ENCODE measurements around the gene AFAP1L1.

AFAP1L1 gene

DNA sequence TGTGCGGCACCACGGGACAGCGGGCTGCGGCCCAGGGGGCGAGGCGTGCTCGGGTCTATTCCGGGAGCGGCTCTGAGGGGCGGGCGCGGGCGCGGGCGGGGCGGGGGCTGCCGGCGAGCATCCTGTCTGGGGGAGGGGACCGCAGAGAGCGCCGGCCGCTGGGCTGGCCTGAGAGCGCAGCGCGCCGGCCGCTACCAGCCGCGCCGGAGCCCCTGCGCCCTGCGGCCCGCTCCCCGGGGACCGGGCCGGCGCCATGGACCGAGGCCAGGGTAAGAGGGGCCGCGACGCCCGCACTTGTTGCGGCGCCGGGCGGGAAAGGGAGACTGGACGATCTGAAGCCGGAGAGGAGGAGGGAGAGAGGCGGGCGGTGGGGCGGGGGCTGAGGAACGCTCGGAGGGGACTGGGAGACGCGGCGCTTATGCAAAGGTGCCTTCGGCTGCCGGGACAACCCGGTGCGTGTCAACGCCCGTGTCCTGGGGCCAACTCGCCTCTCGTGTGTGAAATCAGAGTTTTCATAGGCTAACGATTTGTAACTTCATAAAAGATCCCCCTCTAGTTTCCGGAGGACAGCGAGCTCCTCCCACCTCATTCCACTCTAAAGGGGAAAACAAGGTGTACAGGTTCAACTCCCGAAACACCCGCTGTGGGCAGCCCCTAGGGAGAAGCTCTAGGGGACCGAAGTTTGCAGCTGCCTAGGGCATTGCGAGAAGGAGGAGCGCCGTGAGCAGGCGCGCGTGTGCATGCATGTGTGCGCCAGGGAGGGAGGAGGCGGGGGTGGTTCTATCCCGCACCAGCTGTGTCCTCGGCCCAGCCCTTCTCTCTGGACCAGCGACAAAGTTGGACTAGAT, at the start of gene AFAP1L1:
Gene AFAP1L1, plus strand, starts transcription at position 144 of the 848 bp plus-strand sequence. Its CDS starts 110 bp downstream, at position 254.
- in situ Hi-C loops (cut with HindIII; ENCODE audit: low sequenced_read_pairs) = no loop called here

DNA sequence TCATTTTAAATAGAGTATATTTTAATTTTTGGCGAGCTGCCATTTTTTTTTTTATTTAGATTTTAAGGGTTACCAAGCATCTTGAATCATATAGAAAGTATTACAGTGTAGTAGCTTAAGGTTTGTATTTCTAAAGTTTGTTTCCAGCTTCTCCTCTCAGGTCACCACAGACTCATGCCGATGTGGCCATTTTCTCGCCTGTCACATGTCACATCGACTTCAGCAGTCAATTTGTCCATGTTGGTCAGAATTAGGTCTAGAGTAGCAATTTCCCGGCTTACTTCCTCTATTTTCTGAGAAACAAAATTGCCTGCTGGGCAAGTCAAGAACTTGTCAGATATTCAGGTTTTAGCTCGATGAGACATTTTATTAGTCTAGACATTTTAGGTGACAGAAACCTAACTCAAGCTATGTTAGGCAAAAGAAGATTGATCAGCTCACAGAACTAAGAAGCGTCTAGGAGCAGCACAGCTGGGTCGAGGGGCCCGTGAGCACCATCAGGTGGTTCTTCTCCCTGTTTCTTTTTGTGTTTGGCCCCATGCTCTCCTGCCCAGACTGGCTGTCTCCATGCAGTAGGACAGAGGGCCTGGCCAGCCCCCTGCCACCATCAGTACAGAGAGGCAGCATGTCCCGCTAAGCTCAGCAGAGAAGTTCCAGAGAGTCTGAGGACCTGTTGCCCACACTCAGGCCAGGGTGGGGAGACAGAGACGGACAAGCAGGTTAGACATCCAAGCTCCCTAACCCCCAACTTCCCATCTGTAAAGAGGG, 48.4 kb upstream of the AFAP1L1 start:
- in situ Hi-C loops (cut with HindIII; ENCODE audit: low sequenced_read_pairs) = no loop called here

DNA sequence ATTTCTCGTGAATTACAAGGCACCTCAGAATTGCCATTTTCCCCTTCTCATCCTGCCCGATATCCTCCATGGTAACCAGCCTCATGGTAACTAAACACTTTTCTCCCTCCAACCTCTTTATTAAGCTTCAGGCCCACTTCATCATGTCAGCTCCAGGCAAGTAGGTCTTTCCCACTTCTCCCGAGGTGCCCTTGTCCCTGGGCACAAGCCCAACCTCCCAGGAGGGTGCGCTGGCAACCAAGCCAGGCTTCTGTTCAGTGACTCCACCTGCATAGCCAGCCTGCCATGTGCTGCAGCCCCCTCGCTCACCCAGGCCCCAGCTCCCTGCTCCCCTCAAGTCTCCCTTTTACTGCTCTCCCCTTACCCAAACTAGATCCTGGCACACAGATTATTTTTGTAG, 47.4 kb upstream of the AFAP1L1 start:
- in situ Hi-C loops (cut with HindIII; ENCODE audit: low sequenced_read_pairs) = no loop called here

DNA sequence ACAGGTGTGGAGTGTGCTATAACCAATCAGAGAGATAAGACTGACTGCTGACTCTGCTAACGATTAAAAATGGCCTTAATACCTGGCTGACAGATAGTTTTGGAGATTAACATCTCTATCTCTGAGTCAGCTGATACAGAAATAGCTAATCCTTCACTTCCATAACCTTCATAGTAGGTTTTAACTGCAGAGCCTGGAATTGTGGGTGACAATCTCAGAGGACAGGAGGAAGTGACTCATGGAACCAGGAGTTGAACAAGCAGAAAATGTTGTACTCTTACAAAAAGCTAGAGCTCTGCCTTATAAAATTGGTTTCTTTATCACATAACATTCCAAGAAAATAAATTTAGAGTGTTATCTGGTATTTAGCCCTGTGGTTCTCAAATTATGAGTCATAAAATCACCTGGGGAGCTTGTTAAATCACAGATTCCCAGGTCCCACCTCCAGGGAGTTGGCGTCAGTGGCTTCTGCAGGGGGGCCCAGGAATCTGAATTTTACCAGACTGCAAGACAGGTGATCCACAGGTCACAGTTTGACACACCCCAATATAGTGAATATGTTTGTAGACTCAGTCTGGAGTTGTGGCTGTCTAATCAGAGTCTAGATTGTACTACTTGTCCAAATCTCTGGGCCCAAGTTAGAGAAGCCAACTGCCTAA, 44.4 kb upstream of the AFAP1L1 start:
- in situ Hi-C loops (cut with HindIII; ENCODE audit: low sequenced_read_pairs) = no loop called here

DNA sequence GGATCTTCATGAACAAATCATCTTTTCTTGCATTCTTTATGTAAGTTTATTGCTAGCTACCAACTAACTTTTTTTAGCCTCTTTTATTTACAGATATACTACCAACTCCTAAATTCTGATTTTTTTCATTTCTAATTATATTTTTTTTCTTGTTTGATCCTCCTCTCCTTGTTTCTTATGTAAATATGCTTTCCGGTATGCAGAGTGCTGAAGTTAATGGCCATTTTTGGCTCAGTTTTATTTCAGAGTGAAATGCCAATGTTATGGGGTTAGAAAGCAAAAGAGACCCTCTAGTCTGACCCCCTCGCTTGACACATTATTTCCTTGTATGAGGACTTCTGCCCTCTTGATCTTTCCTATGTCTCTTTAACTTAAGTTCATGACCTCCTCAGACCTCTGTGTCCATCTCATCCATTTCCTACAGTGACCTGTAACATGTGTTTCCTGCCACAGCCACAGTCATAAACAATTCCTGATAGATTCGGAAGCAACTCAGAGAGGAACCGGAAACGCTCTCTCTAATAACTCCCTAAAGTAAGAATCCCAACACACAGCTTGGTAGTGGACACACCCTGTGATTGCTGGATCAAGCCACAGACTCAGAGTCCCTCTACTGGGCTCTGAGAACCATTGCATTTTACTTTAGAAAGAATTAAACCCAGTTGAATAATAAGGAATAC, 42.9 kb upstream of the AFAP1L1 start:
- in situ Hi-C loops (cut with HindIII; ENCODE audit: low sequenced_read_pairs) = no loop called here

DNA sequence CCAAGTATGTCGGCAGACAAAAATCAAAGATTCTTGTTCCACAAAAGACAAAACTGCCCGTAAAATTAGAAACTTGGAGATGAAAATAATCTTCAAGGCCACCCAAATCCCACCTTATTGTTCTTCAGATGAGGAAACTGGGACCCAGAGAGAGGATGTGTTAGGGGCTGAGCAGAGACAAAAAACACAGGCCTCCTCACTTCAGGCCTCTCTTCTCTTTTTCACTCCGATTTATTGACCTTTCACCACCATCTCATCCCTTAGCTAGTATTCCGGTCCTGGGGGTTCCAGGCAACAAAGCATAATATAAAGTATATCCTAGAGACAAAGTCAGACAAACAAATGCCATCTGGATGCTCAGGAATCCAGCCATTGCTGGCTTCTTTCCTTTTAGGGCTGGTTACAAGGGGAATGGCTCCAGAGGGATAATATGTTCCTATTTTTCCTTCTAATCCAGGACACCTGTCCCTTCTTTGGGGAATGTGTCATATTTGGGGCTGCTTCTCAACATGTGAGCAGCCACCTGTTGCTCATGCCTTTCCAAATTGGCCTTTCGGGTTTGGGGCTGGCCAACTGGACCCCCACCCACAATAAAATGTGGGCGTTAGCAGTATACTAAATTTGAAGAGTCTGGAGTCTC, 42.2 kb upstream of the AFAP1L1 start:
- in situ Hi-C loops (cut with HindIII; ENCODE audit: low sequenced_read_pairs) = no loop called here

DNA sequence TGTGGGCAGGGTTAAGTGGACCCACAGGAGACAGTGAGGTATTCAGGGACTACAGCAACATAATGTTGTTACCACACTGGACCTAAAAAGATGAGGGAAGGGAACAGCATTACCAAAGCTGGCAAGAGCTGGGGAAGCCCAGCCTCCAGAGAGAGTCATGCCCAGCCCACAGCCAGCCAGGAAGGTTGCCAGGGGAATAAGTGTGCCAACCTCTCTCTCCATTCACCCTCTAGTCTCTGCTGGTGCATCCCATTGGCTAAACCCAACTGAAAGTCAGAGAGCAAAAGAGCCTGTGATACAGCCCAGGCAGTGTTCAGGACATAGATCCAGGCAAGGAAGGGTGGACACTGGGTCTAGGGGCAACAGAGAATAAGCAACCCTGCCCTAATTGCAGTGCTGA, 35.8 kb upstream of the AFAP1L1 start:
- in situ Hi-C loops (cut with HindIII; ENCODE audit: low sequenced_read_pairs) = no loop called here

DNA sequence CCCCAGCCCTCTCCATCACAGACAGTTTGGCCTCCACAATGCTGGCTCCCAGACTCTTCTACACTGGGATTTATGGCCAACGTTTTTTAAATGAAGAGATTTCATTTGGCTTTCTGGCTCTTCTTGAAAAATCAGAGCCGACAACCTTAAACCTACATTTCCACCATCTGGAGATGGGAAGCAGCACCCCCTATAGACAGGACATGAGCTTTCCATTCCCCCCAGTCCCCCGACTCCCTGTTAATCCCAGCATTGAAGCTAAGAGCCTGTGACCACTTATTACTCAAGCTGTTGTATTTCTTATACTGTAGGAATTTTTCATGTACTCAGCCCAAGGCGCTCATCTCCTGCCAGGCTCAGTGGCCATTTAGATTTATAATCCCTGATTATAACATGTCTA, 34.0 kb upstream of the AFAP1L1 start:
- in situ Hi-C loops (cut with HindIII; ENCODE audit: low sequenced_read_pairs) = no loop called here

DNA sequence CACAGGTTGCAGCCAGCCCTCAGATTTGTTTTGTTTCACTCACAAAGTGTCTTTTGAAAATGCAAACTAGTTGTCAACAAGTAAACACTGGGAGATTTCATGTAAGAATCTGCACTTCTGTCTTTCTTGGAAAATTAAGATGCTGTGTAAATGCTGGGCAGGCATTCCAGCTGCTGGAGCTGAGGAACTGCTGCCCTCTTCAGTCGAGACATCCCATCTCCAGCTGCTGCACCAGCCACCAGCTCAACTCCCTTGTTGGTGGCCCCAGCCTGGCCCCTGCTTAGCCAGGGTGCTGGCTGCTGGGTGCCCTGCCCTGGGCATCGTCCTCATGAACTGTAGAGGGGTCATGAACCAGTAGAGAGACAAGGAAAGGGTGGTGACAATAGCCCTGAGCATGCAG, 33.1 kb upstream of the AFAP1L1 start:
- in situ Hi-C loops (cut with HindIII; ENCODE audit: low sequenced_read_pairs) = no loop called here

DNA sequence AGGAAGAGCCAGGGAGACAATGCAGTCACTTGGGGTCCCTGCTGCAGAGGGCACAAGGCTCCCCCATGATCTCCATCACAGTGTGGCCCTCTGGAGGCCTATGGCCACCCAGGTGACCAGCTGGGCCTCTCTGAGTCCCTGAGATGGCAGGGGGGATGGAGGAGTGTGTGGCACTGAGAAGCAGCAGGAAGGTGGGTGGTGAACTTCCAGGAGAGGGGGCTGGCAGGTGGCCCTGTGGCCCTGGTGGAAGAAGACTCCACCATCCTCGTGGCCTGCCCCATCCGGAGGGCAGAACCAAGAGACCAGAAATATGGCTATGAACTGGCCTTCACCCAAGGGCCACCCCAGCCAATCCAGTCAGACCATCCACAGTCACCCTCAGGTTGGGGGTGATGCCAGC, 31.7 kb upstream of the AFAP1L1 start:
- in situ Hi-C loops (cut with HindIII; ENCODE audit: low sequenced_read_pairs) = no loop called here

DNA sequence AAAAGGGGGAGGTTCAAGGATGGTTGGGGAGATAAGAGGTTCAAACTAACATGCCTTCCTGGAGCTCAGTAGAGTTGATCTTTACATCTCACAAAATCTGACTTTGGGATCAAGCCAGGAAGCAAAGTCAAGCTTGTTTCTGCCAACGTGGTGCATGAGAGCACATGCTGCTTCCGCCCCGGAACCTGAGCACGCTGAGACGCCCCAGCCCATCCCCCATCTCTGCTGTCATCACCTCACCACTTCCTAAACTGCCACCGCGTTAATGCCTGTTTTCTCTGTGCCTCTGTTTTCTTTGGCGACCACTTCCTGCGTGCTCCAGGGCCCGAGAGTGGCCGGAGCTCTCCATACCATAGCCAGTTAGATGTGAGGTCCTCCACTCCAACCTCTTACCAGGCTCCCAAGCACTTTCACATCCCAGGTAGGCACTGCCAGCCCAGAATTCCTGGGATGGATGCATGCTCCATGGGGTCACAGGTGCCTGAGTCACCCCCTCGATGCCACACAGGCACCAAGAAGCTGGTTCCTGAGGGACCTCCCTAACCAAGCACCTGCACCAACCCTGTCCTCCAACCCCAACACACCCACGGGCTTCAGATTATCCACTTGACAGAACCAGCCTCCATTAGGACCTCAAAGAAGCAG, 31.2 kb upstream of the AFAP1L1 start:
- in situ Hi-C loops (cut with HindIII; ENCODE audit: low sequenced_read_pairs) = no loop called here

DNA sequence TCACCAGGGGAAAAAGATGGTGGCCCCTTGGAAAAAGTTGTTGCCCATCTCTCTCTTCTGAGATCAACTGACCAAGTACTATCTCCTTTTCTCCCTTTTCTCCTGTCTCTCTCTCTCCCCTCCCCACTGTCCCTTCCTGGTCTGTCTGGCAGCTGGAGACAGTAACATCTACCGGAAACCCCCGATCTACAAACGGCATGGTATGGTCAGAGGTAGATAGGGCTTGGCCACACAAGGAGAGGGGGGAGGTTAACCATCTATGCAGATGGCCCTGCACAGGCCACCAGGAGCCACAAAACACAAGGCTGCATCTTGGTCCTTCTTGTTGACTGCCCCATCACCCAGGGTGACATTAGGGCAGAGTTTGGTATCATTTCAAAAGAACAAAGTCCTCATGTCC, 29.3 kb upstream of the AFAP1L1 start:
- in situ Hi-C loops (cut with HindIII; ENCODE audit: low sequenced_read_pairs) = no loop called here

DNA sequence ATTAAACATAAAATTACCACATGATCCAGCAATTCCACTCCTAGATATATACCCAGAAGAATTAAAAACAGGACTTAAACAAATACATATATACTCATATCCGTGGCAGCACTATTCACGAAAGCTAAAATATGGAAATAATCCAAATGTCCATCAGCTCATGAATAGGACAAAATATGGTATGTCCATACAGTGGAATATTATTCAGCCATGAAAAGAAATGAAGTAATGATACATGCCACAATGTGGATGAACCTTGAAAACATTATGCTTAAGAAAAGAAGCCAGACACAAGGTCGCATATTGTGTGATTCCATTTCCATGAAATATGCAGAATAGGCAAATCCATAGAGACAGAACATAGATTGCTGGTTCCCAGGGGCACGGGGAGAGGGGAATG, 24.8 kb upstream of the AFAP1L1 start:
- in situ Hi-C loops (cut with HindIII; ENCODE audit: low sequenced_read_pairs) = no loop called here

DNA sequence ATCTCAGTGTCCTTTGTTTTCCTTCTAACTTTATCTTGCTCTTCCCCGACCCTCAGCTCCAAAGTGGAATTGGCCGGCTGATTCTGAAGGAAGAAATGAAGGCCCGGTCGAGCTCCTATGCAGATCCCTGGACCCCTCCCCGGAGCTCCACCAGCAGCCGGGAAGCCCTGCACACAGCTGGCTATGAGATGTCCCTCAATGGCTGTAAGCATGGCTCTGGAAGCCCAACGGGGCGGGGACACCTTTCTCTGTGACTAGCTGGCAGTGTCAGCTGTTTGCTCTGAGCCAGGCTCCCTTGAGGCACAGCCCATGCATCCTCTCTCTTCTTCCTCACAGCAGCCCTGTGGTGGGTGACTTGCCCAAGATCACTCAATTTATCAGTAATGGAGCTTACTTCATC, 23.9 kb upstream of the AFAP1L1 start:
- in situ Hi-C loops (cut with HindIII; ENCODE audit: low sequenced_read_pairs) = no loop called here

DNA sequence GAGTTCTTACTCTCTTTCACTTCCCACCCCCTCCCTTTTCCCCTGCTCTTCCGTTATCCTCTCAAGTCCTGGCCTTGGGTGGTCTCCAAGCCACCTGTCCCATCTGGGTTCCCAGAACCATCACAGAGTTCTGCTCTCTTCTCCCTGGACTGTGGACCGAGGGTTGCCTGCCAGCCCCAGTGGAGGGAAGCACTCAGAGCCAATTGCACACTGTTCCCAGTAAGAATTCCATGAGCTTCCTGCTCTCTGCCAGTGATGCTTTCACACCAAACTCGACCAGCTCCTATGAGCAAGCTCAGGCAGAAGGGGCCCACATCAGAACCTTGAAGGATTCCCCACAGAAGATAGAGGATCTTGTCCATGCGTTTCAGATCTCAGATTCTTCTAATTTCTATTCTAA, 20.1 kb upstream of the AFAP1L1 start:
- in situ Hi-C loops (cut with HindIII; ENCODE audit: low sequenced_read_pairs) = no loop called here

DNA sequence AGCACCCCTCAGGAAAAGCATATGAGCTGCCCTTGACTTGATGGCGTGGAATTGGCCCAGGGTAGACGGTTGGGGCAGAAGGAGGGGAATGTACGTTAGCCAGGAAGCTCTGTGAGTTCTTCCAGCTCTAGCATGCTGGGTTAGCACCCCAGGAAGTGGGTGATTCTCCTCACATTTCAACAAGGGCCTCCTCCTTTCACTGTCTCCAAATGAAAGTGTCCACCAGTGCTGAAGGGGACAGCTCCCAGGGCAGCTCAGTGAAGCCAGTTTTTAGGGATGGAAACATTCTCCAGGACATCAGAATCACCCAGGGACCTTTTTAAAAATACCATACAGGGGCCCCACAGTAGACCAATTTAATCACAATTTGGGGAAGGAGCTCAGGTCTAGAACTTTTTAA, 17.2 kb upstream of the AFAP1L1 start:
- in situ Hi-C loops (cut with HindIII; ENCODE audit: low sequenced_read_pairs) = no loop called here

DNA sequence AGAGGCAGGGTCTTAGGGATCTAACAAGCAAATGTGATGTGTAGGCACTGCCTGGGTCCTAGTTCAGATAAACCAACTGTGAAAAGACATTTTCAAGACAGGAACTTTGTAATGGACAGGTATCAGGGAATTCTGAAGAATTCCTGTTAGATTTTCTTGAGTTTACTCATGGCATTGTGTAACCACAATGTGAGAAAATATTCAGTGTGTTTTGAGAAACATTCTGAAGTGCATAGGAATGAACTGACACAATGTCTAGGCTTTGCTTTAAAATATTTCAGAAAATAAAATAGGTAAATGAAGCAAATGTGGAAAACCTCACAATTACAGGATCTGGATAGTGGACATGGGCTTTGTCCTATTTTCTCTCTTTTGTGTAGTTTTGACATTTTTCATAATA, 15.2 kb upstream of the AFAP1L1 start:
- in situ Hi-C loops (cut with HindIII; ENCODE audit: low sequenced_read_pairs) = no loop called here

DNA sequence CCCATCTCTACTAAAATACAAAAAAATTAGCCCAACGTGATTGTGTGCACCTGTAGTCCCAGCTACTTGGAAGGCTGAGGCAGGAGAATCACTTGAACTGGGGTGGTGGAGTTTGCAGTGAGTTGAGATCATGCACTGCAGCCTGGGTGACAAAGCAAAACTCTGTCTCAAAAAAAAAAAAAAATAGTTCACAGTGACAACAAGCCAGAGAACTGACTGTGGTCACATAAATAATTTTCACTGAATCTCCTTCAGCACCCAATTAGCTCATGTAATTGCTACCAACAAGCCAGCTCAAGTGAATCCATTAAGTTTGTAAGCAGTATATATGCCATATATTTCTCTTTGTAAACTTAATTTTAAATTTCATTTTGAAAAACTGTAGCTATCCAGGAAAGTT, 14.5 kb upstream of the AFAP1L1 start:
- in situ Hi-C loops (cut with HindIII; ENCODE audit: low sequenced_read_pairs) = no loop called here

DNA sequence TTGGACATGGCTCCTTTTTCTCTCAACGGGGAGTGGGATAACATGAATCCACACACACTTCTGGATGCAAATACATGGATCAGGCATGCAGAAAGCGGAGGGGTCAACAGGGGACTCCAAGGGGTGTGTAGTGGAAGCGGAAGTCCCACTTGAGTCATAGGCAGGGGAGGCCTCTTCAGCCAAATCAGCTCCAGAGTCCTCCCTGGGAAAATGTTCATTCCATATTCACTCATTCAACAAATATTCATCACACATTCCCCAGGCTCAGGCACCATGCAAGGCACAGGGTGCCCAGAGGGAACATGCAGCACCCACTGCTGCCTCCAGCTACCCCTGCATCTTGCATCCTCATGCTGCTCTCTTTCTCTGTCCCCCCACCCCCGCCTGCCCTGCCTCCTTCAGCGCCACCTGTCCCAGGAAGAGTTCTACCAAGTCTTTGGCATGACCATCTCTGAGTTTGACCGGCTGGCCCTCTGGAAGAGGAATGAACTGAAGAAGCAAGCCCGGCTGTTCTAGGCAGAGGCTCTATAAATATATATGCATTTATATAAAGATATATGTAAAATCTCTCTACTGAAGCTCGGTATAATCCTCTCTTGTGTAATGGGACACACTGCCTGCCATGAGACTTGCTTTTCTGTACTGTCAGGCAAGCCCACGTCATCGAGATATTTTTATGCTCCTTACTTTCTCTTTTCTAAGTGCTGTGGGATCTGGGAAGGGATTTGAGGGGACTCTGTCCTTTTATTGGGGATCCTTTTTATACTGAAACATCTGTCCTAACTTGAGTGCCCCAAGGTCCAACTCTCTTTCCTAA, 13.6 kb upstream of the AFAP1L1 start:
- in situ Hi-C loops (cut with HindIII; ENCODE audit: low sequenced_read_pairs) = no loop called here
